K562 (cell line): ENCODE measurements around the gene CDS1. TPM values are rescaled to one million over a fixed set of nuclear protein-coding genes. Genes with fewer than 3 reads are reported as not detected.

Experiments
- ATAC-seq: fragments of 200-7000 bp; cut with Tn5 transposase; 3 replicates; pipeline ENCODE4 v1.9.1; 2020; ENCODE audit warnings: moderate library complexity
- BruUV-seq: library from RNA; stranded (reverse); fragments of 400-500 nt; replicated peaks from 2 replicates; lab custom pipeline; 2021; lab: Mats Ljungman, UMichigan
- CTCF ChIA-PET: fragments of 300-600 bp; formaldehyde crosslinking; extraction: SDS; loops from one replicate; lab custom pipeline; 2021; ENCODE audit warnings: low intra/inter-chr PET ratio; lab: Yijun Ruan, JAX
- POLR2A ChIA-PET: fragments of 300-600, 350-650 bp; sonication (Branson Sonifier 250); formaldehyde crosslinking; extraction: SDS; loops from one replicate; lab custom pipeline; 2021; ENCODE audit warnings: antibody characterized with exemption, inconsistent platforms; lab: Yijun Ruan, JAX
- DNase-seq, 4 experiments: peaks; one replicate each; pipeline versions ENCODE4 v3.0.0 to v3.0.0-alpha.2; 2011 to 2018; ENCODE audit warnings: low spot score in 3 of 4, mixed read lengths in 3 of 4; ENCODE audit errors: extremely low read depth in 1 of 4
- FAIRE-seq: peaks from 2 replicates; lab custom pipeline; 2011; peaks lifted over from hg19 to GRCh38; lab: Jason Lieb, UNC
- H2AFZ ChIP-seq: 2 replicates; pipeline ENCODE4 v1.6.0; 2011; ENCODE audit warnings: low read depth, low read length, control low read depth, inconsistent platforms
- H3K27ac ChIP-seq: fragments of 200-600 bp; 3 replicates; pipeline ENCODE4 v1.8.0; 2011; ENCODE audit warnings: low read depth, mild to moderate bottlenecking, control low read depth, inconsistent platforms, low read length, moderate library complexity, mixed read lengths; ENCODE audit errors: extremely low read depth
- H3K27me3 ChIP-seq, 2 experiments: fragments of 300-600 bp in 1 of 2; 2 replicates in 1 of 2; 3 replicates in 1 of 2; pipeline versions ENCODE4 v1.6.0 to v1.8.0; 2011; ENCODE audit warnings: inconsistent platforms in 2 of 2, low read length in 2 of 2, mild to moderate bottlenecking in 1 of 2, mixed read lengths in 1 of 2, moderate library complexity in 1 of 2; ENCODE audit not compliant: control insufficient read depth in 2 of 2, insufficient read depth in 2 of 2
- H3K36me3 ChIP-seq: fragments of 300-600 bp; 3 replicates; pipeline ENCODE4 v1.8.0; 2011; ENCODE audit warnings: mild to moderate bottlenecking, low read length, inconsistent platforms; ENCODE audit not compliant: control insufficient read depth, insufficient read depth
- H3K4me1 ChIP-seq, 2 experiments: fragments of 200-600 bp in 1 of 2; replicated peaks in 1 of 2; 2 replicates in 1 of 2; 3 replicates in 1 of 2; pipeline versions ENCODE4 v1.5.1 to v1.8.0; 2011; ENCODE audit warnings: inconsistent platforms in 2 of 2, low read length in 2 of 2, mild to moderate bottlenecking in 1 of 2, mixed read lengths in 1 of 2, moderate library complexity in 1 of 2; ENCODE audit not compliant: control insufficient read depth in 2 of 2, insufficient read depth in 2 of 2
- H3K4me2 ChIP-seq: 2 replicates; pipeline ENCODE4 v1.6.1; 2011; ENCODE audit warnings: low read length, control low read depth, inconsistent platforms, mixed read lengths; ENCODE audit not compliant: insufficient read depth
- H3K4me3 ChIP-seq: fragments of 200-600 bp; sonication (generic), shearing (Covaris generic); 2 replicates; pipeline ENCODE4 v1.5.1; 2016; ENCODE audit warnings: control low read depth, inconsistent platforms
- H3K79me2 ChIP-seq: fragments of 200-600 bp; 3 replicates; pipeline ENCODE4 v1.8.0; 2011; ENCODE audit warnings: low read length, inconsistent platforms; ENCODE audit not compliant: control insufficient read depth, insufficient read depth
- H3K9ac ChIP-seq, 2 experiments: 2 replicates each; pipeline versions ENCODE4 v1.6.0 to v1.6.1; 2011; ENCODE audit warnings: low read depth in 2 of 2, low read length in 2 of 2, control low read depth in 1 of 2, inconsistent platforms in 1 of 2, mild to moderate bottlenecking in 1 of 2, mixed read lengths in 1 of 2; ENCODE audit not compliant: insufficient read depth in 1 of 2
- H3K9me1 ChIP-seq: one replicate; pipeline ENCODE4 v1.6.0; 2011; ENCODE audit warnings: inconsistent platforms, mild to moderate bottlenecking, low read length, moderate library complexity; ENCODE audit not compliant: control insufficient read depth, insufficient read depth
- H3K9me3 ChIP-seq: replicated peaks from 2 replicates; pipeline ENCODE4 v1.5.1; 2011; ENCODE audit warnings: low read depth, low read length, inconsistent platforms; ENCODE audit not compliant: control insufficient read depth, insufficient read depth
- H4K20me1 ChIP-seq: replicated peaks from 2 replicates; pipeline ENCODE4 v1.6.1; 2011; ENCODE audit warnings: low read length, inconsistent platforms, mixed read lengths; ENCODE audit not compliant: control insufficient read depth, insufficient read depth
- BCOR ChIP-seq: fragments of 450-650 bp; IDR thresholded peaks from 2 replicates; pipeline ENCODE4 v1.6.1; 2016
- FOXJ2 ChIP-seq: fragments of 200-800 bp; sonication (Bioruptor generic); IDR thresholded peaks from 2 replicates; pipeline ENCODE4 v1.6.1; 2016; ENCODE audit warnings: missing genetic modification characterization, missing compliant biosample characterization
- LEF1 ChIP-seq: fragments of 450-650 bp; IDR thresholded peaks from 2 replicates; pipeline ENCODE4 v1.6.1; 2016; ENCODE audit warnings: mild to moderate bottlenecking
- NFATC3 ChIP-seq: fragments of 450-650 bp; IDR thresholded peaks from 2 replicates; pipeline ENCODE4 v1.6.1; 2017; ENCODE audit warnings: mild to moderate bottlenecking
- NR2F6 ChIP-seq: fragments of 450-650 bp; formaldehyde crosslinking; IDR thresholded peaks from 2 replicates; pipeline ENCODE4 v1.4.0; 2020; ENCODE audit warnings: mild to moderate bottlenecking
- SP1 ChIP-seq: sonication (generic); formaldehyde crosslinking; IDR thresholded peaks from 2 replicates; pipeline ENCODE4 v1.8.1; 2022; ENCODE audit warnings: mild to moderate bottlenecking, missing genetic modification reagents
- TEAD1 ChIP-seq, 2 experiments: fragments of 450-650 bp in 1 of 2; sonication (generic) in 1 of 2; formaldehyde crosslinking; IDR thresholded peaks; 2 replicates each; pipeline versions ENCODE4 v1.4.0 to v1.8.0; 2020 to 2022; ENCODE audit warnings: mild to moderate bottlenecking in 2 of 2, missing genetic modification reagents in 1 of 2
- ZNF57 ChIP-seq: fragments of 450-650 bp; formaldehyde crosslinking; IDR thresholded peaks from 2 replicates; pipeline ENCODE4 v1.4.0; 2020; ENCODE audit warnings: mild to moderate bottlenecking, moderate library complexity
- WGBS: fragments of 100-300 bp; shearing (Covaris generic); methylation state at CpG from one replicate; pipeline ENCODE4 v1.1.6; 2016; ENCODE audit warnings: low coverage, mixed read lengths; ENCODE audit not compliant: insufficient coverage; ENCODE audit errors: missing lambda C conversion rate; 5-methylcytosine and 5-hydroxymethylcytosine counted together
- in situ Hi-C: fragments of 300-500 bp; cut with MboI; formaldehyde crosslinking; loops from 4 replicates; pipeline ENCODE4 v1.15.0; 2018; ENCODE audit warnings: inconsistent platforms, mixed read lengths
- intact Hi-C: fragments of 100-400 bp; cut with micrococcal nuclease; formaldehyde crosslinking; loops from 2 replicates; pipeline ENCODE4 v1.14.2; 2022
- polyA plus RNA-seq, 8 experiments: library from polyadenylated mRNA; depleted of rRNA in 4 of 8; stranded (reverse) in 5 of 8; unstranded in 3 of 8; fragments of >200 nt; fragmentation: Nextera tagmentation in 2 of 8; fragmentation: Illumina TruSeq in 1 of 8; extraction: Ambion mirVana in 2 of 8; extraction: Trizol in 1 of 8; gene quantifications; 2 replicates each; pipeline versions ENCODE4 v1.2.1 to v1.2.3, GENCODE V29; 2011 to 2014; ENCODE audit warnings: inconsistent platforms in 1 of 8, missing spikeins in 1 of 8
- total RNA-seq, 7 experiments: library from RNA; depleted of rRNA in 6 of 7; stranded (reverse); fragments of >200 nt in 6 of 7; fragmentation: Illumina TruSeq in 2 of 7; extraction: Trizol in 2 of 7; gene quantifications; 2 replicates each; pipeline versions ENCODE4 v1.2.1 to v1.2.3, GENCODE V29; 2011 to 2021; ENCODE audit warnings: low replicate concordance in 1 of 7

The CDS1 gene
- total and polyA plus RNA-seq, 9 of the 15 experiments (the other 6 are each of a cell fraction or from before 2014, with no cell fraction given) = 0.04 to 0.42 (median 0.15) TPM

DNA sequence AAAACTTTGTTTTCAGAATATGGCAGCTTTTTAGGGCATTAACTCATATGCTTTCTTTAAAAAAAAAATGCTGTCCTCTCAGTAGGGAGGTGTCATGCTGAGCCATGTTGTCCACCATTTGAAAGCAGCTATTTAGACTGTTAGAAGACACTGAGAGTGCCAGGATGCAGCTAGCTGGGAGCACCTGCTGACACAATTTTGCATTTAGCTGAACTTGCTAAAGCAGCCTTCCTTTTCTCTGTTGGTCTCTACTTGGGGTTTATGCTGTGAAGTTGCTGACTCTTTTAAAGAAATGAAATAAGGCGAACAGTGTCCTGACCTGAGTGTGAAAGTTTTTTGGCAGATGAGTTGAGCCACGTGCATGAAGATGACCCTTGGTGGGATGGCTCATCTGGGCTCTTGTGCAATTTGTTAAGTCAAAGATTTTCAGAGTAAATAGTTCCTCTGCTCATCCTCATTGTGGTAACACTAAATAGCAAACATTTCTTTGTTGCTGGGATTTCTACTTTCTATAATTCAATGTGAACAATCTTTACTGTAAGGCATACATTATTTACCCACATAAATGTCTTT lies 64.5 kb downstream of the CDS1 start:
- Histone ChIP-seq H3K36me3 (no peaks in the 10 kb centered on the region), H2AFZ (no peak overlapping the region), H3K4me2 (no peak overlapping the region), H3K9me1 (no peaks in the 10 kb centered on the region), H3K27me3 (peaks cover 0 to 4% of the 10 kb centered on the region in 2 experiments; a peak in 1 of 5 replicates), H3K9me3 (no peaks in the 10 kb centered on the region), H4K20me1 (no peaks in the 10 kb centered on the region), H3K79me2 (no peaks in the 10 kb centered on the region), H3K27ac (no peak overlapping the region), H3K9ac (no peak overlapping the region), H3K4me3 (no peak overlapping the region), H3K4me1 (no peaks in the 10 kb centered on the region)
- CTCF ChIA-PET = no interaction called here
- in situ Hi-C loops = no loop called here
- no peak for FAIRE-seq
- BruUV-seq = no TSS peak
- DNase-seq = no peak
- POLR2A ChIA-PET = interaction anchor here (1.0 kb wide), 1 partner anchor 78 kb away, joined by 4 read pairs; no protein-coding TSS in a partner anchor
- ATAC-seq = no peak
- no peak for TF ChIP-seq SP1 (CRISPR knock-in tag)
- TF ChIP-seq BCOR = no peak
- TF ChIP-seq NFATC3 = no peak
- no peak for TF ChIP-seq NR2F6 (CRISPR knock-in tag)
- no peak for TF ChIP-seq LEF1
- intact Hi-C loops = no loop called here
- WGBS = 0% methylated on average over 2 of the region's 2 CpGs

DNA sequence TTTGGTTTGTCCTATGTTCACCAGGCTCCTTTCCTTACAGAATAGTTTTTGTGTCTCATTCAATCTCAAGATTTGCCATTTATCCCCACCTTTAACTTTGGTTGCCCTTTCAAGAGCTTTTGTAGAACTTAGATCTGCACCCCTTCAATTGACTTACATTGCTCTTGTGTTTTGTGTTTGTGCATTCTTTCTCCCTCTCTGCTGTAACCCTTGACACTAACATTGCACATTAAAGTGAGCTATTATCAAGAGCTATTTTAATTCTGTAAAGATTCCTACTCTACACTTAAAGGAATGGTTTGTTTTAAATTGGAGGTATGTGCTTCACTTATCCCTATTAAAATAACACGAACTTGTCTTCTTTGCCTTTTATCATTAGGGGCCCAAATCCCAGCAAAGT lies 65.3 kb downstream of the CDS1 start:
- DNase-seq (no peak), FAIRE-seq (no peak), ATAC-seq (no peak)
- Histone ChIP-seq H3K4me1 (no peaks in the 10 kb centered on the region), H3K27ac (no peak overlapping the region), H3K4me2 (no peak overlapping the region), H3K79me2 (no peaks in the 10 kb centered on the region), H3K4me3 (no peak overlapping the region), H2AFZ (no peak overlapping the region), H3K9ac (no peak overlapping the region), H3K9me1 (no peaks in the 10 kb centered on the region), H3K9me3 (no peaks in the 10 kb centered on the region), H3K36me3 (no peaks in the 10 kb centered on the region), H4K20me1 (no peaks in the 10 kb centered on the region), H3K27me3 (peaks cover 0 to 4% of the 10 kb centered on the region in 2 experiments; a peak in 1 of 5 replicates)
- CTCF ChIA-PET = no interaction called here
- TF ChIP-seq FOXJ2 (no peak), TEAD1 (CRISPR knock-in tag; IDR thresholded peaks at IDR 0.05) (no peak), ZNF57 (CRISPR knock-in tag) (no peak)
- POLR2A ChIA-PET = no interaction called here
- WGBS = 0% methylated on average over 1 of the region's 1 CpG
- intact Hi-C loops = no loop called here
- no TSS peak for BruUV-seq
- in situ Hi-C loops = no loop called here
